Testis (tissue), 3 donors: ENCODE results near the gene APOA4. TPM values are rescaled to one million over a fixed set of nuclear protein-coding genes. Genes with fewer than 3 reads are reported as not detected.

ENCODE experiments used
- DNase-seq: peaks from one replicate; pipeline ENCODE4 v3.0.0-alpha.2; 2019
- H3K27ac ChIP-seq, 2 donors: fragments of 200-600 bp; sonication (generic); one replicate each; pipeline ENCODE4 v1.5.1; 2019
- H3K27me3 ChIP-seq: fragments of 200-600 bp; sonication (generic); one replicate; pipeline ENCODE4 v1.5.1; 2019
- H3K36me3 ChIP-seq: fragments of 200-600 bp; sonication (generic); one replicate; pipeline ENCODE4 v1.5.1; 2017; ENCODE audit warnings: low read depth; ENCODE audit errors: missing control alignments
- H3K4me1 ChIP-seq: fragments of 200-600 bp; sonication (generic); one replicate; pipeline ENCODE4 v1.5.1; 2019
- H3K4me3 ChIP-seq, 2 donors: fragments of 200-600 bp; sonication (generic); one replicate each; pipeline ENCODE4 v1.5.1; 2017 to 2019
- H3K9me3 ChIP-seq: fragments of 200-600 bp; sonication (generic); one replicate; pipeline ENCODE4 v1.5.1; 2017
- POLR2A ChIP-seq: fragments of 450-650 bp; IDR thresholded peaks from one replicate; pipeline ENCODE4 v1.6.1; 2017; ENCODE audit warnings: antibody characterized with exemption, mild to moderate bottlenecking, moderate library complexity
- WGBS, 2 donors: methylation state at CpG; one replicate each; pipeline ENCODE4 v1.1.5; 2018; 5-methylcytosine and 5-hydroxymethylcytosine counted together
- intact Hi-C: fragments of 100-400 bp; cut with DNase I; formaldehyde crosslinking; loops from one replicate; pipeline ENCODE4 v1.15.1; 2023; ENCODE audit warnings: low total_unique reads
- polyA plus RNA-seq: library from polyadenylated mRNA; stranded (reverse); fragments of 350-450 nt; fragmentation: Illumina TruSeq; extraction: RNeasy Lipid Tissue Mini Kit (QIAGEN cat#74804); gene quantifications from one replicate; pipeline ENCODE4 v1.2.3, GENCODE V29; 2014; ENCODE audit warnings: low read depth, low replicate concordance; ENCODE audit not compliant: insufficient read depth
- total RNA-seq, 2 donors: library from RNA; depleted of rRNA; stranded (reverse); fragments of >200 nt; gene quantifications; one replicate each; pipeline ENCODE4 v1.2.3, GENCODE V29; 2016
- TF ChIP-seq, protein P1 (sequence below), 3 experiments: fragments of 450-650 bp in 2 of 3; fragments of 200-600 bp in 1 of 3; sonication (generic) in 1 of 3; IDR thresholded peaks; one replicate each; pipeline ENCODE4 v1.5.1; 2016 to 2019; ENCODE audit warnings: antibody characterized with exemption in 3 of 3, mild to moderate bottlenecking in 2 of 3, moderate library complexity in 1 of 3

APOA4 gene
- total and polyA plus RNA-seq, 3 donors from 2014 or later, result not detected

- TF ChIP-seq POLR2A, result no peak
- TF ChIP-seq, protein P1, sequence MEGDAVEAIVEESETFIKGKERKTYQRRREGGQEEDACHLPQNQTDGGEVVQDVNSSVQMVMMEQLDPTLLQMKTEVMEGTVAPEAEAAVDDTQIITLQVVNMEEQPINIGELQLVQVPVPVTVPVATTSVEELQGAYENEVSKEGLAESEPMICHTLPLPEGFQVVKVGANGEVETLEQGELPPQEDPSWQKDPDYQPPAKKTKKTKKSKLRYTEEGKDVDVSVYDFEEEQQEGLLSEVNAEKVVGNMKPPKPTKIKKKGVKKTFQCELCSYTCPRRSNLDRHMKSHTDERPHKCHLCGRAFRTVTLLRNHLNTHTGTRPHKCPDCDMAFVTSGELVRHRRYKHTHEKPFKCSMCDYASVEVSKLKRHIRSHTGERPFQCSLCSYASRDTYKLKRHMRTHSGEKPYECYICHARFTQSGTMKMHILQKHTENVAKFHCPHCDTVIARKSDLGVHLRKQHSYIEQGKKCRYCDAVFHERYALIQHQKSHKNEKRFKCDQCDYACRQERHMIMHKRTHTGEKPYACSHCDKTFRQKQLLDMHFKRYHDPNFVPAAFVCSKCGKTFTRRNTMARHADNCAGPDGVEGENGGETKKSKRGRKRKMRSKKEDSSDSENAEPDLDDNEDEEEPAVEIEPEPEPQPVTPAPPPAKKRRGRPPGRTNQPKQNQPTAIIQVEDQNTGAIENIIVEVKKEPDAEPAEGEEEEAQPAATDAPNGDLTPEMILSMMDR (IDR thresholded peaks at IDR 0.05), result no peak
These were observed 45.0 kb upstream of the APOA4 start for GRCh38 chr11:116868066-116868465.

DNA sequence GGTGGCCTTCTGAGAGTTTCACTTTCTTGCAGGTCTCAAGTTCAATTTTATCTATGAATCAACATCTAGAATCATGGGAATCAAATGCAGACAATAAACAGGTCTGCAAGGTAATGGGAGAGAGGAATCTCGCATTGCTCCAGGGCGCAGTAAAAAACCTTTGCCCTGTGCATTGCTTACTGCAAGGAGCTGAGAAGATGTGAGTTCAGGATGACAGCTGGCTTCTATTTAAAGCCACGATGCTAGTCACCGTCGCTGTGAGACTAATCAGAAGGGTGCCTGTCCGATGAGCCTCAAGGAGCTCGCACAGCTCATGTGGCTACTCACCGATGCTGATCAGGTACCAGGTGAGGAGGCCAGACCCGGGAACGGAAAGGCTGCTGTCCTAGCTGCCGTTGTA is 44.5 kb upstream of the APOA4 start:
- Histone ChIP-seq H3K27me3 (no peaks in the 10 kb centered on the region), H3K4me3 (no peak overlapping the region), H3K36me3 (no peaks in the 10 kb centered on the region), H3K9me3 (no peaks in the 10 kb centered on the region), H3K4me1 (peaks cover 10% of the 10 kb centered on the region), H3K27ac (no peak overlapping the region)
- intact Hi-C loops, result no loop called here
- 97 to 99% methylated on average over 10 to 11 of the region's 11 CpGs for WGBS, 2 donors
- no peak for DNase-seq
- TF ChIP-seq, protein P1 (IDR thresholded peaks at IDR 0.05), result no peak
- TF ChIP-seq POLR2A, result no peak

More at GRCh38 chr11:116868066-116868465, 45.0 kb upstream of the APOA4 start:
- intact Hi-C loops, result no loop called here
- Histone ChIP-seq H3K27ac (no peak overlapping the region), H3K4me1 (peaks cover 10% of the 10 kb centered on the region), H3K9me3 (no peaks in the 10 kb centered on the region), H3K36me3 (no peaks in the 10 kb centered on the region), H3K27me3 (no peaks in the 10 kb centered on the region), H3K4me3 (no peak overlapping the region)
- no peak for DNase-seq
- 93 to 94% methylated on average over 3 of the region's 3 CpGs for WGBS, 2 donors

GRCh38 chr11:116866804-116867455 is 43.8 kb upstream of the APOA4 start:
- Histone ChIP-seq H3K9me3 (no peaks in the 10 kb centered on the region), H3K36me3 (no peaks in the 10 kb centered on the region), H3K27me3 (no peaks in the 10 kb centered on the region), H3K4me1 (peaks cover 10% of the 10 kb centered on the region), H3K27ac (no peak overlapping the region), H3K4me3 (no peak overlapping the region)
- intact Hi-C loops, result no loop called here
- DNase-seq, result no peak
- 94 to 98% methylated on average over 6 of the region's 6 CpGs for WGBS, 2 donors
- TF ChIP-seq POLR2A, result no peak
- TF ChIP-seq, protein P1 (IDR thresholded peaks at IDR 0.05), result no peak

- intact Hi-C loops, result no loop called here
- Histone ChIP-seq H3K27ac (no peak overlapping the region), H3K9me3 (no peaks in the 10 kb centered on the region), H3K4me1 (no peaks in the 10 kb centered on the region), H3K36me3 (no peaks in the 10 kb centered on the region), H3K4me3 (no peak overlapping the region), H3K27me3 (no peaks in the 10 kb centered on the region)
- no peak for DNase-seq
- TF ChIP-seq, protein P1 (IDR thresholded peaks at IDR 0.05), result no peak
- TF ChIP-seq POLR2A, result no peak
- WGBS, 2 donors, result 55 to 59% methylated on average over 1 of the region's 1 CpG
These were observed 42.6 kb upstream of the APOA4 start for GRCh38 chr11:116865696-116866095.

DNA sequence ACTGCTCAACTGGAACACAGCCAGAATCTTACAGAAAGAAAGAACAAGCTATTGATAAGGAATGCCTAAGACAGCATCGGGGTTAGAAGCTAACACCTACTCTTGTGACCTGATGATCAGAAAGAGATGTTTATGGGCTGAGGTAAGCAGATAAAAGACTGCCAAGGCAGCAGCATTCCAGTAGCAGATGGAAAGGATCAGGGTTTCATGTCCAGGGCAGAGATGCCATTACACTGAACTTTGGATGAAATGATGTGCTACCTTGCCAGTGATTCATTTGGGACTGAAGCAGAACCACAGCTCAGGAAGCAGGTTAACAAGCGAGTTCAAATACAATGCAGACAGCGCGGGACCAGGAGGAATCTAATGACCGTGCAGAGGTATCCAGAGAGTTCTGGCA is 41.4 kb upstream of the APOA4 start:
- no peak overlapping the region for H3K27ac ChIP-seq
- intact Hi-C loops, result no loop called here
- TF ChIP-seq, protein P1 (IDR thresholded peaks at IDR 0.05), result no peak
- TF ChIP-seq POLR2A, result no peak
- no peaks in the 10 kb centered on the region for H3K4me1 ChIP-seq
- H3K9me3 ChIP-seq, result no peaks in the 10 kb centered on the region
- H3K27me3 ChIP-seq, result no peaks in the 10 kb centered on the region
- no peak overlapping the region for H3K4me3 ChIP-seq
- H3K36me3 ChIP-seq, result no peaks in the 10 kb centered on the region
- no peak for DNase-seq
- 88 to 89% methylated on average over 5 of the region's 5 CpGs for WGBS, 2 donors
